ENCODE results near the gene PLPPR1. TPM values are rescaled to one million over a fixed set of nuclear protein-coding genes. Genes with fewer than 3 reads are reported as not detected.

The PLPPR1 gene
- total RNA-seq, 4 donors from 2014 or later, result 0.54 TPM; not detected in 3

DNA sequence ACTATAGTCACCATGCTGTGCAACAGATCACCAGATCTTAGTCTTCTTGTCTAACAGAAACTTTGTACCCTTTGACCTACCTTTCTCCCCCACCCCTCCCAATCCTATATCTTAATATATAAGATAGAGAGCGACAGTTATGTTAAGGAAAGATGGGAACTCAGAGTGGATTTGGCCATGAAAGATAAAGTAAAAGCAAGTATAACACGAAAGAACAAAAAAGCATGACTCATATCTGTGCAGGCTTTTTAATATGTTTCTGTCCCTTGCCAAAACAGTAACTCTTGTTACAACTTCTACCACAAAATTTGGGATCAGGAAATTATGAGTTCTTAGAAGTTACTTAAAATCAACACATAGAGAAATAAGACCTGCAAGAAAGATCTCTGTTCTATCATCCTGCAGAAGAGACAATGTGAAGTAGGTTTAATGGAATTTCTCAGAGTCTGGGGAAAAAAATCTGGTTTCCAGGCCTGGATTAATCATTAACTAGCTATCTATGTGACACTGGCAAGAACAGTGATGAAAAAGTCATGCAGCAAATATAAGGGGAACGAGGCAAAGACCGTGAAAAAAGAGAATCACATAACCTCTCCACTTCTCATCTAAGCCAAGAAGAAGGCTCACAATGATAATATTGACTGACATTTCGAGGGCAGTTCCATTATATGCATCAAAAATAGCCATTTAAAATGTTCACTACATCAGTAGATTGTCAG is 337.7 kb downstream of the PLPPR1 start:
- H3K36me3 ChIP-seq, result no peaks in the 10 kb centered on the region
- H3K27ac ChIP-seq, result no peak overlapping the region
- no peaks in the 10 kb centered on the region for H3K9me3 ChIP-seq
- TF ChIP-seq, protein P1, sequence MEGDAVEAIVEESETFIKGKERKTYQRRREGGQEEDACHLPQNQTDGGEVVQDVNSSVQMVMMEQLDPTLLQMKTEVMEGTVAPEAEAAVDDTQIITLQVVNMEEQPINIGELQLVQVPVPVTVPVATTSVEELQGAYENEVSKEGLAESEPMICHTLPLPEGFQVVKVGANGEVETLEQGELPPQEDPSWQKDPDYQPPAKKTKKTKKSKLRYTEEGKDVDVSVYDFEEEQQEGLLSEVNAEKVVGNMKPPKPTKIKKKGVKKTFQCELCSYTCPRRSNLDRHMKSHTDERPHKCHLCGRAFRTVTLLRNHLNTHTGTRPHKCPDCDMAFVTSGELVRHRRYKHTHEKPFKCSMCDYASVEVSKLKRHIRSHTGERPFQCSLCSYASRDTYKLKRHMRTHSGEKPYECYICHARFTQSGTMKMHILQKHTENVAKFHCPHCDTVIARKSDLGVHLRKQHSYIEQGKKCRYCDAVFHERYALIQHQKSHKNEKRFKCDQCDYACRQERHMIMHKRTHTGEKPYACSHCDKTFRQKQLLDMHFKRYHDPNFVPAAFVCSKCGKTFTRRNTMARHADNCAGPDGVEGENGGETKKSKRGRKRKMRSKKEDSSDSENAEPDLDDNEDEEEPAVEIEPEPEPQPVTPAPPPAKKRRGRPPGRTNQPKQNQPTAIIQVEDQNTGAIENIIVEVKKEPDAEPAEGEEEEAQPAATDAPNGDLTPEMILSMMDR (IDR thresholded peaks at IDR 0.05), result no peak
- no peak for TF ChIP-seq POLR2A (IDR thresholded peaks at IDR 0.05)
- no peak for DNase-seq
- H3K4me1 ChIP-seq, result no peaks in the 10 kb centered on the region
- no peaks in the 10 kb centered on the region for H3K27me3 ChIP-seq
- no peak overlapping the region for H3K4me3 ChIP-seq

DNA sequence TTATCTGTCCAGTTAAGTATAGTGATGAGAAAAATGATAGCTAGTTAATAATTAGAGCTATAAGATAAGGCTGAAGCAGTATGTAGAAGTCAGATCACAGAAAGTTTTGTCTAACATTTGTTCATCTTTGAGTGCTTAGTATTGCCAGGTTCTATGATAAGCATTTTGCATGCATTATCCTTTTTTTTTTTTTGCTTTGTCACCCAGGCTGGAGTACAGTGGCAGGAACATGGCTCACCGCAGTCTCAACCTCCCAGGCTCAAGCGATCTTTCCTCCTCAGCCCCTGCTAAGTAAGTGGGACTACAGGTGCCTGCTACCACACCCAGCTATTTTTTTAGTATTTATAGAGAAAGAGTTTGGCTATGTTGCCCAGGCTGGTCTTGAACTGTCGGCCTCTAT is 338.8 kb downstream of the PLPPR1 start:
- Histone ChIP-seq H3K4me3 (no peak overlapping the region), H3K36me3 (no peaks in the 10 kb centered on the region), H3K9me3 (no peaks in the 10 kb centered on the region), H3K27me3 (no peaks in the 10 kb centered on the region), H3K4me1 (no peaks in the 10 kb centered on the region), H3K27ac (no peak overlapping the region)
- no peak for DNase-seq
- TF ChIP-seq, protein P1 (IDR thresholded peaks at IDR 0.05), result no peak
- no peak for TF ChIP-seq POLR2A (IDR thresholded peaks at IDR 0.05)

DNA sequence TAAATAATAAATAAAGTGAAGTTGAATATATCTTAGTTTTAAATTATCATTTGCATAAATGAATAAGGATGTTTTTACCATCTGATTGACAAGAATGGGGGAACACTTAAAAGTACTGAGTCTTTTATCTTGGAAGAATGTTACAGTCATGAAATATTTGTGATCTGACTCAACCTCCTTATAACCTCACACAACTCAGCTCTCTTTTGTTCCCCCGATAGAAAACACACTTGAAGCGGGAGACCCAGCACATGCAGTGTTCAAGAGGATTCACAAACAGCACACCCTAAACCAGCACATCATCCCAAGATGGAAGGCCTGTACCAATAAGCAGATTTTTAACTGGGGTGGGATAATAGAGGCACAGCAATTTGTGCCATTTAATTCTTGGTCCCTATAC is 340.8 kb downstream of the PLPPR1 start:
- Histone ChIP-seq H3K27me3 (no peaks in the 10 kb centered on the region), H3K4me1 (no peaks in the 10 kb centered on the region), H3K27ac (no peak overlapping the region), H3K9me3 (no peaks in the 10 kb centered on the region), H3K36me3 (no peaks in the 10 kb centered on the region), H3K4me3 (no peak overlapping the region)
- no peak for DNase-seq
- TF ChIP-seq, protein P1 (IDR thresholded peaks at IDR 0.05), result no peak
- TF ChIP-seq POLR2A (IDR thresholded peaks at IDR 0.05), result no peak

DNA sequence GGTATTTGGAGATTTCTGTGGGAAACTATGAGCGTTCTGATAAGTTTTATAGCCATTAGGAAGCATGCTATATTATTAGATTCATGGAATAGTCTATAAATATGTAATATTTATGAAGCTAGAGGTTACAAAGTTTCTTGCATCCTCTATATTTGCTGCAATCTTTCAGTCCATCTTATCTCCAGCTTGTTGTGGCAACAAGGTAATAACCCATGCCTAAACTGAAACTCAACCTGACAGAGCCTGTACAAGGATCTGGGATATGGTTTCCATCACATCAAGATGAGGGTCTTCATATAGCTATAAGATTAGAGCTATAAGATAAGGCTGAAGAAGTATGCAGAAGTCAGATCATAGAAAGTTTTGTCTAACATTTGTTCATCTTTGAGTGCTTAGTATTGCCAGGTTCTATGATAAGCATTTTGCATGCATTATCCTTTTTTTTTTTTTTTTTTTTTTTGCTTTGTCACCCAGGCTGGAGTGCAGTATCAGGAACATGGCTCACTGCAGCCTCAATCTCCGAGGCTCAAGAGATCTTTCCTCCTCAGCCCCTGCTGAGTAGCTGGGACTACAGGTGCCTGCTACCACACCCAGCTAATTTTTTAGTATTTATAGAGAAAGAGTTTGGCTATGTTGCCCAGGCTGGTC is 341.5 kb downstream of the PLPPR1 start:
- Histone ChIP-seq H3K4me3 (no peak overlapping the region), H3K9me3 (no peaks in the 10 kb centered on the region), H3K36me3 (no peaks in the 10 kb centered on the region), H3K27me3 (no peaks in the 10 kb centered on the region), H3K4me1 (no peaks in the 10 kb centered on the region), H3K27ac (no peak overlapping the region)
- DNase-seq, result no peak
- TF ChIP-seq POLR2A (IDR thresholded peaks at IDR 0.05), result no peak
- TF ChIP-seq, protein P1 (IDR thresholded peaks at IDR 0.05), result no peak

DNA sequence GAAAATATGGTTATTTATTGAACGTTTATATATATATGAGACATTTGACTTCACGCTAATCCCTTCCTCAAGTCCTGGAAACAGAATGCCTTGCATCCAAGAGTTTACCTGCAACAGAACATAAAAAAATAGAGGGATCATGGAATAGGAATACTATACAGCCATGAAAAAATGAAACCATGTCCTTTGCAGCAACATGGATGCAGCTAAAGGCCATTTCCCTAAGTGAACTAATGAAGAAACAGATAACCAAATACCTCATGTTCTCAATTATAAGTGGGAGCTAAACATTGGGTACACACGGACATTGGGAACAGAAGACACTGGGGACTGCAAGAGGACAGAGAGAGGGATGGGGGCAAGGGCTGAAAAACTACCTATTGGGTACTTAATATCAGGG is 343.3 kb downstream of the PLPPR1 start:
- Histone ChIP-seq H3K9me3 (no peaks in the 10 kb centered on the region), H3K4me3 (no peak overlapping the region), H3K27ac (no peak overlapping the region), H3K27me3 (no peaks in the 10 kb centered on the region), H3K36me3 (no peaks in the 10 kb centered on the region), H3K4me1 (no peaks in the 10 kb centered on the region)
- TF ChIP-seq POLR2A (IDR thresholded peaks at IDR 0.05), result no peak
- TF ChIP-seq, protein P1 (IDR thresholded peaks at IDR 0.05), result no peak
- DNase-seq, result no peak

Measured in Peyer's patch (tissue), 4 donors.